Right ventricle myocardium superior (tissue), 1 donor: Measurements from ENCODE around the gene GSN. TPM values are rescaled to one million over a fixed set of nuclear protein-coding genes. Genes with fewer than 3 reads are reported as not detected.

ENCODE experiments used
- ATAC-seq: fragments of 200-7000 bp; cut with Tn5 transposase; one replicate; pipeline ENCODE4 v1.9.1; 2020; ENCODE audit warnings: mild to moderate bottlenecking; ENCODE audit not compliant: poor library complexity
- DNase-seq: peaks from one replicate; pipeline ENCODE4 v3.0.0-alpha.2; 2020
- intact Hi-C: fragments of 100-400 bp; cut with DNase I; formaldehyde crosslinking; loops from one replicate; pipeline ENCODE4 v1.11.2; 2022
- total RNA-seq: library from RNA; stranded (reverse); fragmentation: NEBNext Ultra II Directional; extraction: Animal tissue kit (Norgen Biotek cat#: 25700); gene quantifications from one replicate; pipeline ENCODE4 v1.2.1, GENCODE V29; 2021
- donor health status: DM: no; HTN: yes; CAD: no; lungs with severe emphysema.

The GSN gene
- total RNA-seq, 1 donor from 2014 or later = 837 TPM

GRCh38 chr9:121369595-121370265 is 101.8 kb downstream of the GSN start, which contains the start of gene STOM:
STOM (minus strand) TSS chr9:121370250; CDS start chr9:121370187, 63 bp downstream.
- ATAC-seq (peak; percentile 79), DNase-seq (peak; percentile 94)
- intact Hi-C loops = loop anchor here (5.0 kb wide), 1 partner anchor 37 kb away; no protein-coding TSS in a partner anchor

- intact Hi-C loops = loop anchor here (5.0 kb wide), 1 partner anchor 39 kb away; no protein-coding TSS in a partner anchor
- ATAC-seq (no peak), DNase-seq (no peak)
Measured at GRCh38 chr9:121371495-121372061, 103.6 kb downstream of the GSN start.

DNA sequence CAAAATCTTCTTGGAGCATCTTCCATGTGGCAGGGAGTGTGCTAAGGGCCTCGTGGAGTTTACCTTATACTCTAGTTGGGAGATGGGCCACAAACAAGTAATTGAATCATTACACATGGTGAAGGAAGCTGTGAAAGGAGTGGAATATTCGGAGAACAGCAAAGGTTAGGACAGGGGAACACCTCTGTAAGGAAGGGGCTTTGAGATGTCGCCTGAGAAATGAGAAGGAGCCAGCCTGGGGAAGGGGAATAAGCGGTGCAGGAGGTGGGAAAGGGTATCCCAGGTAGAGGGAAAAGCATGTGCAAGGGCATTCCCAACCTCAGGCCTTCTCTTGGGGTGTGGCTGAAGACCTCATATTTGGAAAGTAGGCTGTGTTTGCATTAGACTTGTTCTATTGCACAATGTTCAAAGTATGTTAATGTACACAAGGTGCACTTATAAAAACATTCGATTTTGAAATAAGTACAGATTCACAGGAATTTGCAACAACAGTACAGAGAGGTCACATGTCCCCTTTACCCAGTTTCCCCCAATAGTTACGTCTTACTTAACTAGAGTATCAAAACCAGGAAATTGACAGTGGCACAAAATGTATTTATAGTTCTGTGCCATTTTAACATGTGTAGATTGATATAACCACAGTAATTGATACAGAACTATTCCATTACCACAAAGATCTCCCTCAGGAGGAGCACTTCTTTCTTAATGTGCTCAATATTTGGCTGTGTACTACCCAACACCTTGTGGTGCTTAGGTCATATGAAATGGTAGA is 104.5 kb downstream of the GSN start:
- DNase-seq (no peak), ATAC-seq (no peak)
- intact Hi-C loops = loop anchor here (5.0 kb wide), 1 partner anchor 40 kb away; no protein-coding TSS in a partner anchor

GRCh38 chr9:121373011-121373729 is 105.2 kb downstream of the GSN start:
- intact Hi-C loops = loop anchor here (5.0 kb wide), 1 partner anchor 41 kb away; no protein-coding TSS in a partner anchor
- no peak for ATAC-seq
- no peak for DNase-seq

DNA sequence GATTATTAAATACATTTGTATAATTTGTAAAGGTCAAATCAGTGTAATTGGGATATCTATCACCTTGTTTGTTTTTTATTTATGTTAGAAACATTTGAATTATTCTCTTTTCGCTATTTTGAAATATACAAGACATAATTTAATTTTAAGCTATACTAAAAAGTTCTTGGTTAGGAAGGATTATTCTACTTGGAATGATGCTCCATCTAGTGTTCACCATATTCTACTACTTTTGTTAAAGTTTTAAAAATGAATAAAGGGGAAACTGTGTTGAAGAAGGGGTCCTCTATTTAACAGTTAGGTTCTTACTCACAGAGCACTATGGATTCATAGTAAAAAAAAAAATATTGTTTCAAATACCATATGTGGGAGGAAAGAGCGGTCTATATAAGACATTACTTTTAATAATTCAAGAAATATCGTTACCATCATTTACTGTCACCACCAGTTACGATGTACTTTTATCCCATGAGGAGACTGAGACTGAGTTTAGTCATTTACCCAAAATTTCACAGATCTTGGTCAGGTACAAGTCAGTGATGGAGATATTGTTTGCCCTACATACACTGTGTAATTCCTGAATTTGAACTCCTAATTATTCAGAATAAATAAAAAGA is 108.4 kb downstream of the GSN start:
- no peak for DNase-seq
- ATAC-seq = no peak
- intact Hi-C loops = loop anchor here (5.0 kb wide), 1 partner anchor 59 kb away; no protein-coding TSS in a partner anchor

- intact Hi-C loops = no loop called here
- ATAC-seq (no peak), DNase-seq (no peak)
Measured at GRCh38 chr9:121380846-121381245, 112.9 kb downstream of the GSN start.

Other genes with a start within 250 kb of the GSN start
- gene C5, start 217.9 kb upstream of the GSN start, total RNA-seq = 1.0 TPM
- 2.6 TPM for gene CNTRL, start 193.2 kb upstream of the GSN start, total RNA-seq
- 53.3 TPM for gene RAB14, start 66.3 kb upstream of the GSN start, total RNA-seq
- gene STOM, start 102.1 kb downstream of the GSN start, total RNA-seq = 155 TPM
- 31.3 TPM for gene GGTA1, start 231.7 kb downstream of the GSN start, total RNA-seq